Placental pericyte (primary cell): ENCODE results near the gene OR7D2. TPM values are rescaled to one million over a fixed set of nuclear protein-coding genes. Genes with fewer than 3 reads are reported as not detected.

Source experiments
- total RNA-seq: library from RNA; depleted of rRNA; stranded (reverse); fragments of >200 nt; gene quantifications from 2 replicates; pipeline ENCODE4 v1.2.3, GENCODE V29; 2012

Gene OR7D2
- total RNA-seq = not detected in 2 replicates

GRCh38 chr19:9178901-9179300 lies at the start of gene OR7D2:
OR7D2 (plus strand) TSS chr19:9178979; CDS start chr19:9185782, 6,803 bp downstream.

GRCh38 chr19:9140159-9140874 lies 38.5 kb upstream of the OR7D2 start, which contains the start of gene ZNF317:
ZNF317 (plus strand) TSS chr19:9140397; CDS start chr19:9156017, 15,620 bp downstream.

GRCh38 chr19:9219489-9219888 lies 40.7 kb downstream of the OR7D2 start, which contains the start of gene OR7D4:
OR7D4 (minus strand) TSS chr19:9219589; CDS start chr19:9214837, 4,752 bp downstream.

Other genes starting within 250 kb of the OR7D2 start
- under 0.01 TPM in 1 of 2 replicates, not detected in the other for gene MUC16, start 168.6 kb upstream of the OR7D2 start, total RNA-seq
- not detected in 2 replicates for gene OR1M1, start 91.9 kb upstream of the OR7D2 start, total RNA-seq
- not detected in 2 replicates for gene OR7G2, start 71.5 kb upstream of the OR7D2 start, total RNA-seq
- gene OR7G1, start 63.2 kb upstream of the OR7D2 start, total RNA-seq = not detected in 2 replicates
- not detected in 2 replicates for gene OR7G3, start 52.0 kb upstream of the OR7D2 start, total RNA-seq
- gene ZNF317, start 38.6 kb upstream of the OR7D2 start, total RNA-seq = 20.3 and 24.1 TPM in 2 replicates
- gene OR7D4, start 40.6 kb downstream of the OR7D2 start, total RNA-seq = not detected in 2 replicates
- gene OR7E24, start 72.0 kb downstream of the OR7D2 start, total RNA-seq = not detected in 2 replicates
- 9.2 and 16.2 TPM in 2 replicates for gene ZNF699, start 130.9 kb downstream of the OR7D2 start, total RNA-seq
- 8.5 and 10.0 TPM in 2 replicates for gene ZNF559, start 145.2 kb downstream of the OR7D2 start, total RNA-seq
- gene ZNF177, start 184.0 kb downstream of the OR7D2 start, total RNA-seq = 0.43 and 0.88 TPM in 2 replicates